GM18526 (cell line): Measurements from ENCODE around the gene SQOR.

Experiments used
- POLR2A ChIP-seq: IDR thresholded peaks from 3 replicates; pipeline ENCODE4 v1.6.1; 2011; ENCODE audit not compliant: insufficient read length; ENCODE audit errors: extremely low read depth

The SQOR gene

DNA sequence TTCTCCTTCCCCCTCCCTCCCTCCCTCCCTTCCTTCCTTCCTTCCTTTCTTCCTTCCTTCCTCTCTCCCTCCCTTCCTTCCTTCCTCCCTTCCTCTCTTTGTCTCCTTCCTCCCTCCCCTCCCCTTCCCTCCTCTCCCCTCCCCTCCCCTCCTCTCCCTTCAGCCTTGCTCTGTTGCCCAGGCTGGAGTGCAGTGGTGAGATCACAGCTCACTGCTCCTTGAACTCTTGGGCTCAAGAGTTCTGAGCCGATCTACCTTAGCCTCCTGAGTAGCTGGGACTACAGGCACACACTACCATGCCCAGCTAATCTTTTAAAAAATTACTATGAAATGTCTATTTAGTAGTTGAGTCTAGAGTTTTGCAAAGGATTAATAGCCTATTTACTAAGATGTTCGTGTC lies 32.2 kb downstream of the SQOR start:
- no peak for TF ChIP-seq POLR2A

DNA sequence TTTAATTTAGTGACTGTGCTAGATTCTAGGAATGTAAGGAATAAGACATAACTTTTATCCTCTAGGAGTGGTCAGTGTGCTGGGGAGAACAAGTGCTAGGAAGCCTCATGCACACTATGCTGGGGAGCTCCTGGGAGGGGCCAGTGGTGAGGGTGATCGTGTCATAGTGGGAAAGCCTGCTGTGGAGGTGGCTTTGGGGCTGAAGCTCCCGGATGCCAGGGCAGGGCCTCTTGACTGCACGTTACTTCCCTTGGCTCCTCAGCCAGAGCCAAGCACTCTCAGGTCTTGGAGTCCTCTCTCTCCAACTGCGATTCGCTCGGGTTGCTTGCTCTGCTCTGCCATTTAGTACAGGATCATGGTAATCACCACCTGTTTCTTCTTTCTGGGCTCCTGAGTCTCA lies 33.6 kb downstream of the SQOR start:
- no peak for TF ChIP-seq POLR2A

DNA sequence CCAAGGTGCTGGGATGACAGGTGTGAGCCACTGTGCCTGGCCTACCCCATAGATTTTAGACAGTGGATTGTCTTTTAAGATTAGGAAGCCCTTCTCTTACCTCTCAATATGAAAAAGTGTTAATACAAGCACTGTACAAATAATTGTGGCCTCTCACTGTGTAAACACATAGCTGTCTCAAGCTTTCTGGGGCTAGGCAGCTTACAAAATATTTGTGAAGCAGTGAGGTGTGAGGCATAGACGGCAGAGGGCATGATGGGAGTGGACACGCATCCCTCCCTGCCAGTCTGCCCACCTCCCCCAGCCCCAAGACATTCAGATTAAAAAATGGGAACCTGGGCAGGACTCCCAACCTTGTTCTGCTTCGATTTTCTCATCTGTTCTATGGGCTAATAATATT lies 34.6 kb downstream of the SQOR start:
- no peak for TF ChIP-seq POLR2A

DNA sequence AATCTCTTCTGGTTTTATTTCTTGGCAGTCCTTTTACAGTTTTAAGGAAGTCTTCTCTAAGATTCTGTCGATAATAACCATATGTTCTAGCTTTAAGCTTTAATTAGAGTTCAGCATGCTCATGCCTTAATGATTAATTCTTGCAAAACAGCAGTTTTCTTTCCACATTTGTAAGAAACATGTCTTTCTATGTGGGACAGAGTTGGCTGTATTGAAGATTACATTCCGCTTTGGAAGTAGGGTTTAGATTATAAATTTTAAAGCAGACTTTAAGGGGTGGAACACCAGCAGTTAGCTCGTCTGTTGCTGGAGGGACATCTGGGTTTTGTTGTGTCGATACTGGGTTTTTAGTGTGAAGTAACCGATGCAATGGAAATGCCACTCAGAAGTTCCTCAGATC lies 35.3 kb downstream of the SQOR start:
- TF ChIP-seq POLR2A, result no peak

DNA sequence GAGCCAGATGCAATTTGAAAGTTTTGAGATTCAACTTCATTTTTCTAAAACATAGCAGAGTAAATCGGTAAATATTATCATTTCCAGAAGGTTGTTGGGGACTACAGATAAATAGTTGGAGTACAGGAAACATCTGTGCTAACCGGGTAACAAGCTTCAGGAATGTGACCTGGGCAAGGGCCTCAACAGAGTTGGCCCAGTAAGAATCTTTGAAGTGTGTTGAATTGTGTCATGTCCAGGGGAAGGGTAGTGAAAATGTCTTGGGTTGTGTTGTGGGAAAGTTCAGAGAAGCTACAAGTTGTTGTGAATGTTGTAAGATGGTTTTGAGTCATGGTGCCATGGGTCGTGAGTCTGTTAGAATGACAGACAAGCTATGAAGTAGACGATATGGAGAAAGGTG lies 35.7 kb downstream of the SQOR start:
- TF ChIP-seq POLR2A, result no peak

DNA sequence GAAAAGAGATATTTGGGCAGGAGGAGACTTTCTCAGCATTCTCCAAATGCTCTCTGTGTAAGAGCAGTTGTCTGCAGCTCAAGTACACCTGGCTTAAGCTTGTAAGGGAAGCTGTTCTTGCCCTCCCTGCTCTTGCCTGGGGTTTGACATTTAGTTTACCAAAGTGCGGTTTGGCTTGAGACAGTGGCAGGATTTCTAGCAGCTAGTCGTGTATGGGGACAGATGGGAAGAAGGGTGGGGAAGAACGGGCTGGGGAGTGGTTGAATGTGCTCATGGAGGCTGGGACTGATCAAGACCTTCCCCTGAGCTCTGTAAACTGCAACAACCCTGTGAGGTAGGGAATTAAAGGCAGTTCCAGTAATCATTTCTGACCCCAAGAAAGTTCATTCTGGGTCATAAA lies 39.8 kb downstream of the SQOR start:
- no peak for TF ChIP-seq POLR2A

DNA sequence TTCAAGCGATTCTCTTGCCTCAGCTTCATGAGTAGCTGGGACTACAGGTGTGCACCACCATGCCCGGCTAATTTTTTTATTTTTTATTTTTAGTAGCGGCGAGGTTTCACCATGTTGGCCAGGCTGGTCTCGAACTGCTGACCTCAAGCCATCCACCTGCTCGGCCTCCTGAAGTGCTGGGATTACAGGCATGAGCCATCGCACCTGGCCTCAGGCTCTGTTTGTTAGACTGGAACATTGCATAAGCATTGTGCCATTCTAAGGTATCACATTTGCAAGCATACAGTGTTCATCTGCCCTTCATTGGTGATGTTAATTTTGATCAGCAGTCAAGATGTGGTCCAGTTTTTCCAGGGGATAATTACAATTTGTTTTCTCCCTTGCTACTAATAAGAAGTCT lies 43.0 kb downstream of the SQOR start:
- no peak for TF ChIP-seq POLR2A

DNA sequence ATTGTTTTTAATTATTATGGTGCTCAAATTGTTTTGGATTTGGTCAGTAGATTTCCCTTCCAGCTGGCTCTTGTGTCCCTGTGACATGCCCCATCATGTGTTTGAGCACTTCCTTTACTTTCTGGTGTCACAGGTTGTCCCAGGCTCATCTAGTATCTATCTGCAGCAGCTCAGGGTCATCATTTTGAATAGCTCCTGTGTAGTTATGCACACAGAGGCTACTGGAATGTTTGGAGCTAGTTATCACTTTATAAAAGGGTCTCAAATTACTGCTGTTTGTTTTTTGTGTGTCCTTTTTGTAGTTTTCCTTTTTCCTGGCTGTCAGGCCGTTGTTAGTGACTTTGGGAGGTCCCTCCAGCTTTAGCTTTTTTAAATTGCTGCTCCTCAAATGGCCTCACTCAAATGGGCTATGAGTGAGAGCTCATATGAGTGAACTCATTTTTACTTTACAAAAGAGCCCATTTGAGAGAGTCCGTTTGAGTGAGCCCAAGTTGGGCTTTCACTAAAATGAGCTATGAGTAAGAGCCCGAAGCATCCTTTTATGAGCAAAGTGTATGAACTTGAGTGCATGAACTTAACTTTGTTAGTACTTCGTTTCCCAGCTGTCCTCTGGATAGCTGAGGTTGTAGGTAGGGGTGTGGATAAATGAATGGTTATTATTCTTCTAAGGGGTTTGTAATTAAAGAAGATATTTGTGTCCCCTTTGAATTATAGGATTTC lies 43.8 kb downstream of the SQOR start:
- no peak for TF ChIP-seq POLR2A

DNA sequence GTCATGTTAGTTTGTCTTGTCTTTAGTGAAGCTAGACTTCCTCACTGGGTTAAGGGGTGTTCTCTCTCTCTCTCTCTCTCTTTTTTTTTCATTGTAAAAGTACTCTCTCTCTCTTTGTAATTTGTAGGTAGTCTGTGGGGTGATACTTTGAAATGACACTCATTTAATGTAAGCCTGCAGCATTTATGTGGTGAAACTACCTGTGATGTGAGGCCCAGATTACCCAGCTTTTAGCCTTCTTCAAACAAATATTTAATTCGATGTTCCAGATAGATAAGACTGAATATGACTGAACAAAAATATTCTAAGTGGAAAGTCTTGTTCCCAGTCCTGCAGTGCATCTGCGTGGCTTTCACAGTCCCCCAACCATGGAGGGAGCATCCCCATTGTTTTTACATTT lies 49.7 kb downstream of the SQOR start:
- no peak for TF ChIP-seq POLR2A

DNA sequence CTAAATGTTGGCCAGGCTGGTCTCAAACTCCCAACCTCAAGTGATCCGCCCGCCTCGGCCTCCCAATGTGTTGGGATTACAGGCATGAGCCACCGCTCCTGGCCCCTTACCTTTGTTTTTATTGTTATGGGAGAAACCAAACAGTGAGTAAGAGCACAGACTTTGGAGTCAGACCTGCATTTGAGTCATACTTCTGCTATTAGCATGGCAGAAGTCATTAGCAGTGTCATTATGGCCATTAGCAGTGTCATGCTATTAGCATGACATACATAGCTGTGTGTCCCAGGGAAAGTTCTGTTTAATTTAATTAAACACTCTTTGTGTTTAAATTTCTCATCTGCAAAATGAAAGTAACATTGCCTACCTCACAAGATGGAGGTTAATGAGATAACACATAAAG lies 54.8 kb downstream of the SQOR start:
- no peak for TF ChIP-seq POLR2A

DNA sequence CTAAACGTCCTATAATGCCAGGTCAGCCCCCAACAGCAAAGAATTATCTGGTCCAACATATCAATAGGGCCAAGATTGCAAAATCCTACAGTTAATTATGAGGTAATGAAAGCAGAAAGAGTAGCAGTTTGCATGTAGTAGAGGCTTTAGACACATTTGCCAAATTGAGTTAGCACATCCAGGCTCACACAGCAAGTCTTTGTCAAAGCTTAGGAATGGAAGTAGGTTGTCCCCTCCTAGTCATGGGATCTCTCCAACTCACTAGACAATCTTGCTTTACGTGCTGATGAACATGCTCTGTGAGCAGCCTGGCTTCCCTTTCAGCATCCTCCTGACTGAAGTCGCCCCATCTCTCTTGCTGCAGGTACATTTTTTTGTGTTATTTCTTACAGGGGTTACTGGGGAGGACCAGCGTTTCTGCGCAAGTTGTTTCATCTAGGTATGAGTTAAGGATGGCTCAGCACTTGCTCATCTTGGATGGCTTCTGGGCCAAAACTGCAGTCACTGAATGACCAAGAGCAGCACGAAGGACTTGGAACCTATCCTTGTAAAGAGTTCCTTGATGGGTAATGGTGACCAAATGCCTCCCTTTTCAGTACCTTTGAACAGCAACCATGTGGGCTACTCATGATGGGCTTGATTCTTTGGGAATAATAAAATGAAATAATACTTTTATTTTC lies 55.9 kb downstream of the SQOR start:
- TF ChIP-seq POLR2A, result no peak

DNA sequence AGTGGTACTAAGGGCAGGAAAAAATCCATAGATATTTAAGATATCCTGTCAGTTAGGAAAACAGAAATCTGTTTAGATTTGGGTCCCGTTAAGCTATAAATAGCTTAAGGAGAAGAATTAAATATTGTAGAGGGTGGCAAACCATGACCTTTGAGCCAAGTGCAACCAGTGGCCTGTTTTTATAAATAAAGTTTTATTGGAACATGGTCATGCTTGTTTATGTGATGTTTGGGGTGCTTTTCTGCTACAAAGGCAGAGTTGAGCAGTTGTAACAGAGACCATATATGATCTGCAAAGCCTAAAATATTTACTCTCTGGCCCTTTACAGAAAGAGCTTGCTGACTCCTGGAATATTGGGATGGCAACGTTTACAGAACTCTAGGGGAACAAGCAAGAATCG lies 66.3 kb downstream of the SQOR start:
- no peak for TF ChIP-seq POLR2A

DNA sequence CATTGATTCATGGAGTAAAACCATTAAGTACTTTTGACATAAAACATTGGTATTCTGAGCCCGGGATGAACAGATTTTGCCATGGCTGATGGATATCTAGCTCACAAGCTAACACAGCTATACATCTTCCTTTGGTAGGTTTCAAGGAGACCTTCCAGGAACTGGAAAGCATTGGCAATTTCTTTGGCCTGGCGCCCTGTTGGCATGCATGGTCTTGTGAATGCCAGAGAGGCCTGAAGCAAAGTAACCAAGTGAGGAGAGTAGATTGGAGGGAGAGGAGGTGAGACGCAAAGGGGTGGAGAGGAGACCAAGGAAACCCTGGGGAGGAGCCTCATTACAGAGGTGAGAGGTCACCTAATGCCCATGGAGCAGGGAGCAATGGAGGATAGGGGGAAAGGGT lies 67.2 kb downstream of the SQOR start:
- TF ChIP-seq POLR2A, result no peak

DNA sequence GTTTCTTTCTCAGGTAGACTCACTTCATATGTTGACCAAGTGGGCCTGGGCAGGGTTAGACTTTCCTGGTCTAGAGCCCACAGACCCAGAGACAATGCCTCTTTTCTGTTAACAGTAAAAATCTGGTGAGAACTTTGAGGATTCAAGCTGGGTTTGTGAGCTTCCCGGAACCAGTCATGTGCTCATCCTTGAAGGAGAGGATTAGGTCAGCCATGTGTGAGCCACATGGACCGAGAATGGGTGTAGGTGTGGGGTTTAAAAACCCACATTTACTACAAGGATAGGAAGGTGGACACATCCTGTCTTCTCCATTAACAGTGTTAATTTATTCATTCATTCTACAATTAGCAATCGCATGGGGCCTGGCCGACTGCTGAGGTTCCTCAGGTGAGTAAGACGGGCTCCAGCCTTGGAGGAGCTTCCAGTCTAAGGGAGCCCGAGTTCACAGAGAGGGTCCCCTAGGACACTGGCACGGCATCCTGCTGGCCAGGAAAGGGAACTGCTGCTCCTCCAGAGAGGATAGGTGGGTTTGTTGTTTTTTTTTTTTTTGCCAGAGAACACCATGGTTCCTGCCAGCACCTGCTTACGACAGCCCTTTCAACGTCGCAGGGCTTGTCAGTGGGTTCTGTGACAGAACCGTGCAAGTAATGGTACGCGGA lies 69.0 kb downstream of the SQOR start:
- no peak for TF ChIP-seq POLR2A

DNA sequence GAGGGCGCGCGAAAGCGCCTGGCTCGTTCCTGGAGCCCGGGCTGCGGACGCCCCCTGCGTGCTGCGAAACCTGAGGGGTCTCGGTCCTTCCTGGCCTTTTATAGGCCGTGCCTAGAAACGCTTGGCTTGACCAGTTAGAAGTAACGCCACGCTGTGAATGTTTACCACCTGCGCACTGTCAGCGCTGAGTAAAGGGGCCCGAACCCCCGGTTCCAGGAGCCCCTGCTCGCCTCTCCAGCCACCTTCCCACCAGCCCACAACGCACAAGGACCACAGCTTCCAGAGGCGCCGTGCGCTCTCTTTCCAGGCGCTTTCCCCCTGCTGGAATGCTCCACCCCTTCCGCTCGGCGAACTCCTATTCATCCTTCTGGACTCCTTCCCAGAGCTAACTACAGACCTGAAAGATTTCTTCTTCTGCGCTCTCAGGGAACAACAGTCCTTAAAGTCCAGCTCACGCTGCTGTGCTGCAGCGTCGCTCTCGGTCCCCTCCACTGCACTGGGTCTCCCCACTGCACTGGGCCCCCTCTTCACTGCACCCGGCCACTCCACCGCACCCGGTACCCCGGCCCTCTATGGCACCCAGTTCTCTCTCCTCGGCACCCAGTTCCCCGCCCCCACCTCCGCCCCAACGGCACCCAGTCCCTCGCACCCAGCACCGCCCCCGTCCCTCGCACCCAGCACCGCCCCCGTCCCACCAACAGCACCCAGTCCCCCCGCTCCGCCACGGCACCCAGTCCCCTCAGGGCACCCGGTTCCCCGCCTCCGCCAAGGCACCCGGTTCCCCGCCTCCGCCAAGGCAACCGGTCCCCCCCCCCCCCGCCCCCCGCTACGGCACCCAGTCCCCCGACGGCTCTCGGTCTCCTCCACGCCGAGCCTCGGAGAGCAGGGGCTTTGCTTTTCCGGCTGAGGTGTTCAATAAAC lies 69.8 kb downstream of the SQOR start:
- no peak for TF ChIP-seq POLR2A
